ENCODE data around the gene FER1L5.

- TF ChIP-seq USF2 (IDR thresholded peaks at IDR 0.05; ENCODE audit: borderline replicate concordance, low read depth, low read length) (no peak), CTCF (IDR thresholded peaks at IDR 0.05) (no peak), RFX5 (IDR thresholded peaks at IDR 0.05; ENCODE audit: low read length) (no peak), EP300 (IDR thresholded peaks at IDR 0.05; ENCODE audit: borderline replicate concordance in 1 of 2, low read depth in 1 of 2, low read length in 1 of 2) (no peak), MXI1 (IDR thresholded peaks at IDR 0.05; ENCODE audit: low read depth, low read length) (no peak)
Measured at GRCh38 chr2:96642564-96643360, at the start of gene FER1L5.
